GM13977 (cell line): Measurements from ENCODE around the gene HTR2B.

Source experiments
- DNase-seq: peaks from one replicate; pipeline ENCODE4 v3.0.0; 2012; ENCODE audit warnings: low spot score
- in situ Hi-C: fragments of 300-500 bp; cut with MboI; formaldehyde crosslinking; loops from one replicate; pipeline ENCODE4 v1.12.0; 2022; ENCODE audit warnings: low sequenced_read_pairs, low pct_unique_long_range_greater_than_20kb, mixed read lengths, inconsistent platforms; ENCODE audit not compliant: unreplicated experiment
- TF ChIP-seq, protein P1 (sequence below): IDR thresholded peaks from 2 replicates; pipeline ENCODE4 v1.5.1; 2012; ENCODE audit warnings: mild to moderate bottlenecking, control low read depth; ENCODE audit not compliant: insufficient read depth; ENCODE audit errors: extremely low read depth, missing control alignments

Gene HTR2B

DNA sequence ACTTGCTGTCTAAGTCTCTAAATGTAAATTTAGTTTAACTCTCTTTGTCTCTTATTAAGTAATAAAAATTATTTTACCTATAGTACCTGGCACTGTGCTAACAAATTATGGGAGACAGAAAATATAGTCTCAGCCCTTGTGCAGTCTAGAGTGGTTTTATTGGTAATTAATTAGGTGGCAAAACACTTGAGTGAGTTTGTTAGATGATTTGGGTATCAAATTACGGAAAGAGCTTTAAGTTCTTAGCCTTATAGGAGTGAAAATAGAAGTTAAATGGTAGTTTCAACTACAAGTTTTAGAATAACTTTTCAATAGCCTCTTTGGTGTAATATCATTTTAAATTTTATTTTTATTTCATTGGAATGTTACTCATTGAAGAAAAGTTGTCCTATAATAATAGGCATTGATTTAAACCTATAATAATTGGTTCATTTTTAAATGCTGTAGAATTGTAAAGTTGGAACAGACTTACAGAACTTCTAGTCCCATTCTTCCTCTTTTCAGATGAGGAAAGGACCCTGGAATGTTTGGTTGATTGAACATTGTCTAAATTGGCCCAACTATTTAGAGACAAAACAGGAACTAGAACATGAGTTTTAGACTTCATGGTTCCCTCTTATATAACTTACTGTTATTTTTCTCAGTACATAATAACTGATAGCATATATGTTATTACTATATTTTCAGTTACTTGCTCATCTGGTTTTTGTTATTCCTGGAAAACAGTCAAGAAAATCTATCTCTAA lies 10.2 kb upstream of the HTR2B start:
- DNase-seq = no peak
- TF ChIP-seq, protein P1, sequence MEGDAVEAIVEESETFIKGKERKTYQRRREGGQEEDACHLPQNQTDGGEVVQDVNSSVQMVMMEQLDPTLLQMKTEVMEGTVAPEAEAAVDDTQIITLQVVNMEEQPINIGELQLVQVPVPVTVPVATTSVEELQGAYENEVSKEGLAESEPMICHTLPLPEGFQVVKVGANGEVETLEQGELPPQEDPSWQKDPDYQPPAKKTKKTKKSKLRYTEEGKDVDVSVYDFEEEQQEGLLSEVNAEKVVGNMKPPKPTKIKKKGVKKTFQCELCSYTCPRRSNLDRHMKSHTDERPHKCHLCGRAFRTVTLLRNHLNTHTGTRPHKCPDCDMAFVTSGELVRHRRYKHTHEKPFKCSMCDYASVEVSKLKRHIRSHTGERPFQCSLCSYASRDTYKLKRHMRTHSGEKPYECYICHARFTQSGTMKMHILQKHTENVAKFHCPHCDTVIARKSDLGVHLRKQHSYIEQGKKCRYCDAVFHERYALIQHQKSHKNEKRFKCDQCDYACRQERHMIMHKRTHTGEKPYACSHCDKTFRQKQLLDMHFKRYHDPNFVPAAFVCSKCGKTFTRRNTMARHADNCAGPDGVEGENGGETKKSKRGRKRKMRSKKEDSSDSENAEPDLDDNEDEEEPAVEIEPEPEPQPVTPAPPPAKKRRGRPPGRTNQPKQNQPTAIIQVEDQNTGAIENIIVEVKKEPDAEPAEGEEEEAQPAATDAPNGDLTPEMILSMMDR = no peak
- in situ Hi-C loops = no loop called here

DNA sequence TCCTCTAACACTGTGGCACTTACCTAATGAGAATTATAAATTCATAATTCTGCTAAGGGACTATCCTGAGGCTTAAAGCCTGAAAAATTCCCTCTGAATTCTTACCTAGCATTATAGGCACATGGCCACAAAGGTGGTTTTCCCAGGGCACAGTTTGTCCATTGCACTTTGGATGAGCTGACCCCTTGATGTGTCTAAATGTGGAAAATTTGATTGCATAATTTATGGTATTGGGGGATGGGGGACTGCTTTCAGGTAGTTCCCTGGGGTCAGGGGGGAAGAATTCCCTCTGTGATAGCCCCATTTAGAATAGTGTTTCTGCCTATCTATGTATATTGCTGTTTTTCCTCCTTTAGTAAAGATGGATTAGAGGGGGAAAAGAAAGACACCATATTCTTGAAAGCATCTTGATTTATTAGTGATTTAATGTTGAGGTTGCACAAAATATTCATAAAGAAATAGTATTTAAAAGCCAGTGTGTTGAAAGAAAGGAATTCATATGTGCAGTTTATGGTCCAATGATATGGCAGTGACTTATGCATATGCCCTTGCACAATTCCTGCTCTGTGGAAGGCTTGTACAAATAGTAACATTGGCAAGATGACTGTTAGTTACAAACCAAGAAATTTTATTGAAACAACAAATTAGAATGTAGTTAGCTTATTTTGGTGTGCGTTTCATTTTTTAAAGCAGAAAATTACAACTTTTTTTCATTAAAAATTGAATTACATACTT lies 8.7 kb upstream of the HTR2B start:
- DNase-seq = no peak
- in situ Hi-C loops = no loop called here
- TF ChIP-seq, protein P1 = no peak

DNA sequence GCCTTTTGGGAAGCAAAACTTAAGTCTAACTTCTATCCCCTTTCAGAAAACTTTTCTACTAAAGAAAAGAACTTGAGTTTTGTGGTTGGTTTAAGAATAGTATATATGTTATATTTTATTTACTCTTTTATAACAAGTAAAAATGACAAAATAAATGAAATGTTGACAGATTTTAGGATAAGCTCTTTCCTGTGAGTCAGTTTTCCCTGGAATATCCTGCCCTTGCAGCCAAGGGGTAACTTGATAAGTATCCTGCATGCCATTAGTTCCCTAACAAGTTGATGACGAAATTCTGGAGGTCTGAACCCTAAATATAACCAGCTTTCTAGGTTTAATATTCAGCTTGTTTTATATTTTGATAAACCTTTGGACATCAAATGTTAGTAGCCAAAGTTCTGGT lies 7.3 kb upstream of the HTR2B start:
- TF ChIP-seq, protein P1 = no peak
- in situ Hi-C loops = no loop called here

DNA sequence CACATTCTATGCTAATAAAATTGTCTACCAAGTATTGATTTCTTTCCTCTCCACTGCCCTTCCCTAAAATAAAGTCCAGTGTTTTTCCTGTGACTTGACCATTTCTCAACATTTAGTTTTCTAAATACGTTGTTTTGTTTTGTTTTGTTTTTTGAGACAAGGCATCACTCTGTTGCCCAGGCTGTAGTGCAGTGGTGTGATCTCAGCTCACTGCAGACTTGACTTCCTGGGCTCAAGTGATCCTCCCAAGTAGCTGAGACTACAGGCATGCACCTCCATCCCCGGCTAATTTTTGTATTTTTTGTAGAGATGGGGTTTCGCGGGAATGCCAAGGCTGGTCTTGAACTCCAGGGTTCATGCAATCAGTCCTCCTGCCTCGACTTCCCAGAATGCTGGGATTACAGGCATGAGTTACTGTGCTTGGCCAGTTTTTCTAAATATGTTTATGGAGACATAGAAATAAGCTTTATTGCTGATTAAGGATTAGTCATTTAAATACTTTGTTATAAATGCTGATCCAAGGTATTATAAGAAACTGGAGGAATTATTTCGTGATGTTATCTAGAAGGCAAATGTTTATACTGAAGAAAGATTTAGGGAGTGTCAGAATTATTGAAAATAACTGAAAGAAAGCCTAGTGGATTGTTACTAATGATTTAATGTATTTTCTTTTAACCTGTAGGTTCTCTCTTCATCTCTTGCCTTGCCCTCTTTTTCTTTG lies 5.7 kb upstream of the HTR2B start:
- in situ Hi-C loops = no loop called here
- DNase-seq = no peak
- TF ChIP-seq, protein P1 = no peak

More for the DNA sequence above, 7.3 kb upstream of the HTR2B start:
- DNase-seq = no peak

DNA sequence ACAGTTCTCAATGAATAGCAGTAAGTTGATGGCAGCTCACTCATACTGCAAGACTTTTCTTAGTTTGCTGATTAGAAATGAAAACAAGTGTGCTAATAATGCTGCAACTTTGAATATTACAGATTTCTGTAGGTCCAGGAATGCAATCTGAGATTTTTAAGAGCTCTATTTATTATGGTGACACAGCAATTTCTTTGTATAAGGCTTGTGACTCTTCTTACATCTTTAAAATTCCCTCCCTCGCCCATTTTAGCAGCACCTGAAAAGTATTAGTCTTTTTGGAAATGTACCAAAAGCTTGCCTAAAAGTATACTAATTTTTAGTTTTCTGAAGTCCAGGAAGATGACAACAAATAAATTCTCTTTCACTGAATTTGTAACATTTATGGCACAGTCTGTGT lies 4.4 kb upstream of the HTR2B start:
- TF ChIP-seq, protein P1 = no peak
- no peak for DNase-seq
- in situ Hi-C loops = no loop called here

DNA sequence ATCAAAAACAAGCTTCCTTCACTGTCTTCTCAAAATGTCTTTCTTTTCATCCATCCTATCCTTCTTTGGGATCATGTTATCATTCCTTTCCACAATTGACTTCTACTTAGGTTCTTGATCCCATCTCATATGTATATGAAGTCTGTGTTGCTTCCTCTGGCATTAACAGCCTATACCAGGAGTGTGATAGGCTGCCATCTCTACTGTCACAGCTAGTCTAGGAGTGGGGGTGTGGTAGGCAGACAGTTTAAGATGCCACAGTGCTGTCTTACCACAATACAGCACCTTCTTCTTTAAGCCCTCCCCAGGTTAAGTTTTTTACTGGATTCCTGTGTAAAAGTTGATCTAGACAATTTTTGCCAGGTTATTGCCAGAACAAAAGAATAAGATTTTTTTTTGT lies 3.7 kb upstream of the HTR2B start:
- TF ChIP-seq, protein P1 = no peak
- in situ Hi-C loops = no loop called here
- DNase-seq = no peak
